H1 (cell line): Measurements from ENCODE around the gene SH2D4B. TPM values are rescaled to one million over a fixed set of nuclear protein-coding genes. Genes with fewer than 3 reads are reported as not detected.

Experiments
- CTCF ChIA-PET: fragments of 300-600 bp; sonication (Branson Sonifier 250); formaldehyde crosslinking; loops from one replicate; lab custom pipeline; 2021; ENCODE audit not compliant: partially characterized antibody; lab: Charles Lee
- POLR2A ChIA-PET: fragments of 300-600 bp; sonication (Branson Sonifier 250); formaldehyde crosslinking; loops from one replicate; lab custom pipeline; 2021; ENCODE audit warnings: inconsistent platforms; ENCODE audit not compliant: partially characterized antibody; lab: Charles Lee
- DNase-seq, 2 experiments: peaks; one replicate each; pipeline versions ENCODE4 v3.0.0 to v3.0.0-alpha.2; 2010 to 2022; ENCODE audit warnings: low spot score in 2 of 2, low read depth in 1 of 2, mixed read lengths in 1 of 2
- FAIRE-seq: peaks from 2 replicates; lab custom pipeline; 2011; peaks lifted over from hg19 to GRCh38; lab: Jason Lieb, UNC
- H2AFZ ChIP-seq: 2 replicates; pipeline ENCODE4 v1.8.1; 2012; ENCODE audit warnings: low read length, inconsistent platforms
- H2AK5ac ChIP-seq: 2 replicates; pipeline ENCODE4 v1.6.1; 2013; ENCODE audit warnings: low read depth, low read length
- H2BK120ac ChIP-seq: replicated peaks from 2 replicates; pipeline ENCODE3; 2013; ENCODE audit warnings: low read depth, low read length, inconsistent platforms
- H2BK12ac ChIP-seq: 2 replicates; pipeline ENCODE4 v1.6.1; 2013; ENCODE audit warnings: low read depth, low read length
- H2BK15ac ChIP-seq: 2 replicates; pipeline ENCODE4 v1.6.1; 2013; ENCODE audit warnings: low read length
- H2BK20ac ChIP-seq: 2 replicates; pipeline ENCODE4 v1.6.1; 2013; ENCODE audit warnings: low read length
- H2BK5ac ChIP-seq: 2 replicates; pipeline ENCODE4 v1.6.1; 2013; ENCODE audit warnings: low read depth, low read length
- H3K14ac ChIP-seq: 2 replicates; pipeline ENCODE4 v1.6.1; 2013; ENCODE audit warnings: inconsistent platforms; ENCODE audit not compliant: insufficient read length
- H3K18ac ChIP-seq: 2 replicates; pipeline ENCODE4 v1.6.1; 2013; ENCODE audit warnings: low read length; ENCODE audit errors: extremely low read depth
- H3K23ac ChIP-seq: 2 replicates; pipeline ENCODE4 v1.6.1; 2013; ENCODE audit warnings: inconsistent platforms; ENCODE audit not compliant: insufficient read length
- H3K23me2 ChIP-seq: 2 replicates; pipeline ENCODE4 v1.6.1; 2013; ENCODE audit warnings: low read depth, low read length
- H3K27ac ChIP-seq: 2 replicates; pipeline ENCODE4 v1.6.1; 2011; ENCODE audit warnings: low read depth, low read length, inconsistent platforms
- H3K27me3 ChIP-seq, 4 experiments: replicated peaks in 1 of 4; 1 replicate in 1 of 4; 2 replicates in 3 of 4; pipeline versions ENCODE4 v1.6.1 to v1.8.1; 2011 to 2013; ENCODE audit warnings: low read length in 3 of 4, mild to moderate bottlenecking in 3 of 4, inconsistent platforms in 2 of 4, mixed read lengths in 2 of 4, moderate library complexity in 1 of 4; ENCODE audit not compliant: control insufficient read depth in 3 of 4, insufficient read depth in 3 of 4; ENCODE audit errors: extremely low read depth in 1 of 4
- H3K36me3 ChIP-seq, 4 experiments: 2 replicates each; pipeline versions ENCODE4 v1.6.1 to v1.8.1; 2011 to 2013; ENCODE audit warnings: mild to moderate bottlenecking in 4 of 4, low read length in 3 of 4, moderate library complexity in 2 of 4, control low read depth in 1 of 4, inconsistent platforms in 1 of 4; ENCODE audit not compliant: insufficient read depth in 4 of 4, control insufficient read depth in 2 of 4
- H3K4ac ChIP-seq: replicated peaks from 2 replicates; pipeline ENCODE3; 2013; ENCODE audit warnings: low read length, low read depth, mixed read lengths, inconsistent platforms; ENCODE audit not compliant: insufficient read length
- H3K4me1 ChIP-seq, 4 experiments: replicated peaks in 1 of 4; 1 replicate in 1 of 4; 2 replicates in 3 of 4; pipeline versions ENCODE4 v1.6.1 to v1.8.1; 2011 to 2013; ENCODE audit warnings: low read length in 3 of 4, inconsistent platforms in 2 of 4, mixed read lengths in 1 of 4; ENCODE audit not compliant: insufficient read depth in 4 of 4, control insufficient read depth in 3 of 4
- H3K4me2 ChIP-seq, 2 experiments: 2 replicates each; pipeline versions ENCODE4 v1.6.1 to v1.8.1; 2011 to 2013; ENCODE audit warnings: low read depth in 2 of 2, low read length in 2 of 2, control low read depth in 1 of 2, inconsistent platforms in 1 of 2, mild to moderate bottlenecking in 1 of 2; ENCODE audit not compliant: insufficient read depth in 1 of 2
- H3K4me3 ChIP-seq, 4 experiments: fragments of 200-600, 300-600 bp in 1 of 4; sonication (generic), shearing (Covaris generic), sonication (Bioruptor Twin) in 1 of 4; 2 replicates each; pipeline versions ENCODE4 v1.5.1 to v1.8.1; 2011 to 2016; ENCODE audit warnings: low read length in 4 of 4, low read depth in 3 of 4, control low read depth in 2 of 4, inconsistent platforms in 2 of 4, mild to moderate bottlenecking in 2 of 4, mixed read lengths in 1 of 4, moderate library complexity in 1 of 4; ENCODE audit not compliant: insufficient read depth in 2 of 4; ENCODE audit errors: extremely low read depth in 1 of 4
- H3K56ac ChIP-seq: replicated peaks from 2 replicates; pipeline ENCODE3; 2013; ENCODE audit warnings: low read depth, mild to moderate bottlenecking, mixed read lengths, low read length, inconsistent platforms; ENCODE audit not compliant: insufficient read length
- H3K79me1 ChIP-seq: 2 replicates; pipeline ENCODE4 v1.6.1; 2013; ENCODE audit warnings: low read depth, low read length, control low read depth
- H3K79me2 ChIP-seq, 2 experiments: 2 replicates each; pipeline versions ENCODE4 v1.6.1 to v1.8.1; 2012 to 2013; ENCODE audit warnings: low read length in 2 of 2, mild to moderate bottlenecking in 2 of 2, inconsistent platforms in 1 of 2; ENCODE audit not compliant: insufficient read depth in 2 of 2, control insufficient read depth in 1 of 2
- H3K9ac ChIP-seq, 4 experiments: replicated peaks in 1 of 4; 1 replicate in 1 of 4; 2 replicates in 3 of 4; pipeline versions ENCODE4 v1.6.1 to v1.8.1; 2011 to 2013; ENCODE audit warnings: low read depth in 3 of 4, low read length in 3 of 4, control low read depth in 2 of 4, mild to moderate bottlenecking in 2 of 4, moderate library complexity in 2 of 4, inconsistent platforms in 1 of 4; ENCODE audit errors: extremely low read depth in 1 of 4
- H3K9me3 ChIP-seq, 2 experiments: 2 replicates each; pipeline versions ENCODE4 v1.6.1 to v1.8.1; 2012 to 2013; ENCODE audit warnings: mild to moderate bottlenecking in 2 of 2, moderate library complexity in 2 of 2, control low read depth in 1 of 2, inconsistent platforms in 1 of 2, low read depth in 1 of 2, low read length in 1 of 2, mixed read lengths in 1 of 2; ENCODE audit not compliant: insufficient read depth in 2 of 2
- H4K20me1 ChIP-seq, 2 experiments: replicated peaks in 1 of 2; 2 replicates each; pipeline versions ENCODE3 to v1.8.1; 2011 to 2013; ENCODE audit warnings: inconsistent platforms in 2 of 2, low read length in 2 of 2, mild to moderate bottlenecking in 1 of 2; ENCODE audit not compliant: insufficient read depth in 2 of 2, control insufficient read depth in 1 of 2
- H4K5ac ChIP-seq: 2 replicates; pipeline ENCODE4 v1.6.1; 2013; ENCODE audit warnings: low read length, low read depth, mixed read lengths, inconsistent platforms; ENCODE audit not compliant: insufficient read length
- H4K8ac ChIP-seq: 2 replicates; pipeline ENCODE4 v1.8.0; 2013; ENCODE audit warnings: mild to moderate bottlenecking, moderate library complexity, low read length, inconsistent platforms; ENCODE audit not compliant: insufficient read depth; ENCODE audit errors: extremely low read depth
- H4K91ac ChIP-seq: replicated peaks from 2 replicates; pipeline ENCODE3; 2013; ENCODE audit warnings: low read length, mixed read lengths, inconsistent platforms; ENCODE audit not compliant: insufficient read length
- ATF2 ChIP-seq: IDR thresholded peaks from 2 replicates; pipeline ENCODE4 v1.6.1; 2012; ENCODE audit warnings: low read length, inconsistent platforms
- BRCA1 ChIP-seq: IDR thresholded peaks from 2 replicates; pipeline ENCODE4 v1.6.1; 2012; ENCODE audit warnings: low read depth, low read length, improper control_type of control experiment
- CBX8 ChIP-seq: fragments of 300-800, 300-1000 bp; sonication (generic); IDR thresholded peaks from 2 replicates; pipeline ENCODE4 v1.7.1; 2016; ENCODE audit warnings: low read depth, low read length, borderline replicate concordance
- CTCF ChIP-seq, 3 experiments: IDR thresholded peaks; 1 replicate in 2 of 3; 2 replicates in 1 of 3; pipeline versions ENCODE4 v1.5.1 to v1.6.1; 2011; ENCODE audit warnings: low read length in 3 of 3, mild to moderate bottlenecking in 3 of 3, inconsistent platforms in 2 of 3, low read depth in 1 of 3, moderate library complexity in 1 of 3; ENCODE audit not compliant: insufficient read depth in 1 of 3; ENCODE audit errors: control extremely low read depth in 1 of 3
- RAD21 ChIP-seq, 2 experiments: IDR thresholded peaks in 1 of 2; conservative IDR thresholded peaks in 1 of 2; 2 replicates each; pipeline ENCODE4 v1.6.1; 2011; ENCODE audit warnings: low read depth in 2 of 2, low read length in 2 of 2, improper control_type of control experiment in 1 of 2, inconsistent platforms in 1 of 2, mild to moderate bottlenecking in 1 of 2, moderate library complexity in 1 of 2
- SUZ12 ChIP-seq: fragments of 200-600 bp; sonication (generic); IDR thresholded peaks from 2 replicates; pipeline ENCODE4 v1.6.1; 2012; ENCODE audit warnings: mild to moderate bottlenecking, inconsistent platforms, low read length, moderate library complexity, mixed read lengths
- TBP ChIP-seq: IDR thresholded peaks from 2 replicates; pipeline ENCODE4 v1.6.1; 2011; ENCODE audit warnings: low read depth, low read length, improper control_type of control experiment
- WGBS, 2 experiments: shearing (Covaris generic) in 1 of 2; methylation state at CpG; one replicate each; pipeline versions ENCODE4 v1.1.6 to v1.1.7; 2013 to 2015; ENCODE audit warnings: low lambda C conversion rate in 2 of 2, mixed read lengths in 2 of 2, inconsistent platforms in 1 of 2, low coverage in 1 of 2, missing lambda C conversion rate in 1 of 2; ENCODE audit not compliant: insufficient replicate concordance in 2 of 2, insufficient coverage in 1 of 2, insufficient read length in 1 of 2; ENCODE audit errors: extremely low coverage in 1 of 2, missing lambda C conversion rate in 1 of 2; 5-methylcytosine and 5-hydroxymethylcytosine counted together
- polyA plus RNA-seq, 7 experiments: library from polyadenylated mRNA; depleted of rRNA in 3 of 7; stranded (reverse) in 5 of 7; unstranded in 2 of 7; fragments of >200 nt in 5 of 7; fragments of 200-250 nt in 2 of 7; gene quantifications; 1 replicate in 5 of 7; 2 replicates in 1 of 7; 4 replicates in 1 of 7; pipeline versions ENCODE4 v1.2.1 to v1.2.3, GENCODE V29; 2011 to 2013; ENCODE audit warnings: missing spikeins in 2 of 7, mixed read lengths in 2 of 7
- total RNA-seq: library from RNA; stranded (reverse); fragmentation: NEBNext Ultra II Directional; extraction: Animal tissue kit (Norgen Biotek cat#: 25700); gene quantifications from 2 replicates; pipeline ENCODE4 v1.2.1, GENCODE V29; 2021

SH2D4B gene
- total and polyA plus RNA-seq, 2 of the 8 experiments (the other 6 are each of a cell fraction or from before 2014, with no cell fraction given): 0.06 to 0.13 TPM

GRCh38 chr10:80535671-80536360 lies 1.9 kb upstream of the SH2D4B start:
- Histone ChIP-seq H3K56ac (no peak overlapping the region), H3K4ac (no peak overlapping the region), H3K18ac (no peak overlapping the region), H2BK5ac (no peak overlapping the region), H4K91ac (no peak overlapping the region), H3K27ac (no peak overlapping the region), H3K23me2 (no peaks in the 10 kb centered on the region), H3K9me3 (peaks cover 0 to 11% of the 10 kb centered on the region in 2 experiments; a peak in 2 of 4 replicates), H3K4me1 (no peaks in the 10 kb centered on the region; a peak in 1 of 7 replicates), H3K14ac (no peak overlapping the region), H2BK20ac (no peak overlapping the region), H2AFZ (no peak overlapping the region), H3K79me1 (no peaks in the 10 kb centered on the region), H3K79me2 (no peaks in the 10 kb centered on the region), H4K20me1 (no peaks in the 10 kb centered on the region), H3K23ac (no peak overlapping the region), H3K36me3 (no peaks in the 10 kb centered on the region), H4K8ac (peak overlapping the region; percentile 95), H4K5ac (no peak overlapping the region), H2AK5ac (no peak overlapping the region), H3K4me2 (peak overlapping the region; percentile 7 to 54; a peak in 3 of 4 replicates), H3K27me3 (peaks cover 0 to 1% (median 0%) of the 10 kb centered on the region in 4 experiments; a peak in 1 of 7 replicates), H3K4me3 (peak overlapping the region; percentile 24 to 42 (median 28); a peak in 4 of 8 replicates), H3K9ac (no peak overlapping the region), H2BK120ac (no peak overlapping the region), H2BK15ac (no peak overlapping the region), H2BK12ac (no peak overlapping the region)
- DNase-seq (peak; percentile 29 to 78), FAIRE-seq (no peak)
- ChIA-PET CTCF (interaction anchor here (0.8 to 2.8 kb wide), 13 partner anchors 10 to 92 kb away, joined by 3 to 18 read pairs (median 4); no protein-coding TSS in a partner anchor), POLR2A (no interaction called here)
- 74% methylated on average over 42 of the region's 50 CpGs; no CpG with 5 or more reads in 1 of the 2 experiments for WGBS, 2 experiments
- TF ChIP-seq CTCF (IDR thresholded peaks at IDR 0.05; ENCODE audit: control extremely low read depth in 1 of 3, insufficient read depth in 1 of 3, low read depth in 1 of 3, low read length in 3 of 3) (peak; percentile 40 to 54 (median 49)), ATF2 (no peak), TBP (no peak), RAD21 (IDR thresholded peaks at IDR 0.05 in 1 of 2, conservative IDR thresholded peaks at IDR 0.05 in 1 of 2; ENCODE audit: low read depth in 2 of 2, low read length in 2 of 2) (peak; percentile 41 to 63; a peak in 3 of 4 replicates), BRCA1 (no peak), SUZ12 (no peak), CBX8 (no peak)
